ENCODE data around the gene LRCOL1.

LRCOL1 gene

DNA sequence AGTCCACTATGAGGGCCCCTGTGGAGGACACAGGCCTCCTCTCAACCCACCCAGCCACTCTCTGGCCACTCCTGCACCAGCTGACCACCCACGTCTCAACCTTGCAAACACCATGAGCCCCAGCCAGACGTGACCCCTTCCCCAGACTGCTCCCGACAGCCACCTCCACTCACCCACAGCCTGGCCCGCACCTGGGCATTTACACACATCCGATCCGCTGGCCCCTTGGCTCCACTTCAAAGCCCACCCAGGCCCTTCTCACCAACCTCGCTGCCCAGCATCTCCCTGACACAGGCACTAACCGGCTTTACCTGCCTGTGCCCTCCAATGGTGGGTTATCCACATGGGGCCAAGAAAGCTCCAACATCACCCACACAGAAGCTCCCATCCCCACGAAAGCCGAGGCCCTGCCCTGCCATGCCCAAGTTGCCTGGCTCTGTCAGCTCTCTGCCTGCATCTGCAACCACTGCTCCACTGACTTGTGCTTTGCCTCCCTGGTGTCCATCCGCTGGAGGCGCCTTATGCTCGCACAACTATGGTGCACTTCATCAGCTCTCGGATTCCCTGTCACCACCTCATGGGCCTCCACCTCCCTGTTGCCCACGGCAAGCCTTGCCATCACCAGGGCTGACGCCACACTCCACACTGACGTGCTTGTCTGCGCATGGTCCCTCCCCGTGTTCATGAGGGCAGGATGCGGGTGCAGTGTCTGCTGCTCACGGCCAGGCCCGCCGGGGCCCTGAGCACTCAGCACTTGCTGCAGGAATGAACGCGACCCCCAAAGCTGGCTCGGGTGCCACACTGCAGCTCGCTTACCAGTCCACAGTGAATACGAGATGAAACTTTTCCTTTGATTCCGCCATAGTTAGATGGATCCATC is 24.9 kb upstream of the LRCOL1 start:
- DNase-seq (ENCODE audit: low read depth): no peak

DNA sequence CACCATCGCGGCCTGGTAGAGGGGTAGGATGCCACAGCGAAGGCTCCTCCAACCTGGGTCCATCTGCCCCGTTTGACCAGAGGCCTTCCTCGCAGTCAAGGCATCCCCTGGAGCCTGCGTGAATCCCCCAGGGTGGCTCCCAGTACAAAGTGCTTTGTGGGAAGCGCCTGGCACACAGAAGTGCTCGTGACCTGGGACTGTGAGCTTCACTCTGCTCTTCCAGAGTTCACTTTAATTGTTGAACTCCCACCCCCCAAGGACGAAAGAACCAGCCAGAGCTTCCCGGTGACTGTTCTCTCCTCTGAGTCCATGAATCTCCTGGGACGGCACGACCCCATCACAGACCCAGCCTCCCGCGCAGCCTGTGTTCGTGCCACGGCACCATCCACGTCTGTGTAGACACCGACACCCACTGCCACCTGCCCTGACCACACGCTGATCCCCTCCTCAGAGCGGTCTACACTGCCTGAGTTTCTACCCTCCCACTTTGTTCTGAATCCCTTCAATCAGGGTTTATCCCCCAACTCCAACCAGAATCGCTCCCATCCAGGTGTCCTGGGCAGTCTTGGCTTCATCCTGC is 24.1 kb upstream of the LRCOL1 start:
- DNase-seq (ENCODE audit: low read depth): no peak

DNA sequence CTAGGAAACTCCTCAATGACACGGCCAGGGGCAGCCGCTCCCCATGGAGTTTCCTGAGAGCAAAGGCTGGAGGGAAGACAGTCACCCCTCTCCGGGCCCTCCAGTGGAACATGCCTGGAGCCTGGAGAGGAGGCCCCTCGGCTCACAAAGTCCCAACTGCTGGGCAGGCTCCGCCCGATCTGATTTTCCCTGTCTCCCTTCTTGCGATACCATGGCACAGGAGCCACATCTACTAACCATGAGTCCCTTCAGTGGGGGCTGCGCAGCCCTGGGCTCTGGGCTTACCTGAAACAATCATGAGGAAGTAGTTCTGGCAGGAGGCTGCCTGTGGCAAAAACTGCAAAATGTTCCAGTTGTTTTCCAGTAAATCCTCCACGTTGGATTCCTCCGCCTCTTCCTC is 23.5 kb upstream of the LRCOL1 start:
- DNase-seq (ENCODE audit: low read depth): no peak

DNA sequence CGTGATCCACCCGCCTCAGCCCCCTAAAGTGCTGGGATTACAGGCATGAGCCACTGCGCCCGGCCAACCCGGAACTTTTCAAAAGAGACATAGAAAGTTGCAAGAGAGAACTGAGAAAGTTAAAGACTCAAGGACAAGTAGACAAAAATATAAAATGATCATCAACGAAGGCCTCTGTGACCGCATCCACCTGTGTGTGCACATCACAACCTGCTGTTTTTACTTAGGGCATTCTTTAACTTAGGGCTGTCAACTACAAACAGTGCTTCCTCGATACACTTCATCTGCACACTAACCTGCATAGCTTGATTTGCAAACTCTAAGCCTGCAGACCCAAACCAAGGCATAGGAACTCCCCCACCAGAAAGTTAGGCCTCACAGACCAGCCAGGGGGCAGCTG is 23.0 kb upstream of the LRCOL1 start:
- DNase-seq (ENCODE audit: low read depth): no peak

DNA sequence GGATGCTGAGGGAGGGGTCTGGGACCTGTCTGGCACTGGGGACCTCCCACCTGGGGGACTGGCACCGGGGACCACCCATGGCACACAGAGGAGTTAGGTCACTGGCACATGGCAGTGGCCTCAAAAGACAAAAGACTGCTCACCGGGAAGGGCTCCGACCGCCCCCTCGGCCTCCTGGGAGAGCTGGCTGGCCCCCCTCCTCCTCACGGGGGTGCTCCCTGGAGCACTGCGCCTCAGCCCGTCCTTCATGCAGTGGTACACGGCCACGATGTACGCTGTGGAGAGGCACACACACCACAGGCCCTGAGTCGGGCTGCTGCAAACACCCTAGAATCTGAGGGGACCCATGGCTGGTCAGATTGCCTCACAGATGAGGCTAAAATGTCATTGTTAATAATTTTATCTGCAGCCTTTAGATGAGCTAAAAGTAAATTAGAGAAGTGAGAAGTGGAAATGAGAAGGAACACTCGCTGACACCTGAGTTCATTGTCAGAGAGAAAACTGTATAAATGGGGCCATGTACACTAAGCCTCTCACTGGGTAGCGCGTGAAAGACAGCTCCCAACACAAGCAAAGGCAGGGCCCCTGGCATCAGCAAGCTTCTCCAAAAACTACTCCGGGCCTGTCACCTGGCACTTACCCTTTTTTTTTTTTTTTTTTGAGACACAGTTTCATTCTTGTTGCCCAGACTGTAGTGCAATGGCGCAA is 22.3 kb upstream of the LRCOL1 start:
- DNase-seq (ENCODE audit: low read depth): no peak

DNA sequence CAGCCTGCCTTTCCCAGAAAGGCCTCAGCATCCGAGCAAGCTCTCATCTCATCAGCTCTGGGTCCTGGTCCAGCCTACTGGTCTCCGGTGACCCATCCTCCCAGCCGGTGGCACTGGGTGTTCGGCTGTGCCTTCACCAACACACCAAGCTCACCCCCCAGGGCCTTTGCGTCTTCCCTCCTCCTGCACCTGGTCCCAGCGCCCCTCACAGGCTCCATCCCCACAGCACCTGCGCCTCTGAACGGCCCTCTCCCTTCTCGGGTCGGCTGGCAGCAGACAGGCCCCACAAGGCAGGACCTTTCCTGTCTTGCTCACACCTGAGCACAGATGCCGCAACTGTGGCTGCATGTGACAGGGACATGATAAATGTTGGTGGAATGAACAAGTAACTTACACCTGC is 21.3 kb upstream of the LRCOL1 start:
- no peak for DNase-seq (ENCODE audit: low read depth)

DNA sequence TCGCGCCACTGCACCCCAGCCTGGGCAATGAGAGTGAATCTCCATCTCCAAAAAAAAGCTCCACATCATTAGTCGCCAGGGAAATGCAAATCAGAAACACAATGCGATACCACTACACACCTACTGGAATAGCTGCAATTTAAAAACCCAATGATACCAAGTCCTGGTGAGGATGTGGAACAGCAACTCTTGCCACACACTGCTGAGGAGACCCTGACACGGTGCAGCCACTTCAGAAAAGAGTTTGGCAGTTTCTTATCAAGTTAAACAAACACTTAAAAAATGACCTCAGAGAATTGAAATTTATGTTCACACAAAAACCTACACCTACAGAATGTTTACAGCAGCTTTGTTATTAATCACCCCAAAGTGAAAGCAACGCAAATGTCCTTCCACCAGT is 20.3 kb upstream of the LRCOL1 start:
- DNase-seq (ENCODE audit: low read depth): no peak

DNA sequence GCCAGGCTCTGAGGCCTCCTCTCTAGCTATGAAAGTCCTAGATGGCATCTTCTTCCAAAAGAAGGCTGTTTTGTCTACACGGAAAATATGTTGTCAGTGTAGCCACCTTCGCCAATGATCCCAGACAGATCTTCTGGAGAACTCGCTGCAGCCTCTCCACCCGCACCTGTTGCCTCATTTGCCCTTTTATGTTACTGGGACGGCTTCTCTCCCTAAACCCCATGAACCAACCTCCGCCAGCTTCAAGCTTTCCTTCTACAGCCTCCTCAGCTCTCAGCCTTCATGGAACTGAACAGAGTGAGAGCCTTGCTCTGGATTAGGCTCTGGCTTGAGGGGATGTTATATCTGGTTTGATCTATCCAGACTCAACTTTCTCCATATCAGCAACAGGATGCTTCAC is 18.9 kb upstream of the LRCOL1 start:
- no peak for DNase-seq (ENCODE audit: low read depth)

DNA sequence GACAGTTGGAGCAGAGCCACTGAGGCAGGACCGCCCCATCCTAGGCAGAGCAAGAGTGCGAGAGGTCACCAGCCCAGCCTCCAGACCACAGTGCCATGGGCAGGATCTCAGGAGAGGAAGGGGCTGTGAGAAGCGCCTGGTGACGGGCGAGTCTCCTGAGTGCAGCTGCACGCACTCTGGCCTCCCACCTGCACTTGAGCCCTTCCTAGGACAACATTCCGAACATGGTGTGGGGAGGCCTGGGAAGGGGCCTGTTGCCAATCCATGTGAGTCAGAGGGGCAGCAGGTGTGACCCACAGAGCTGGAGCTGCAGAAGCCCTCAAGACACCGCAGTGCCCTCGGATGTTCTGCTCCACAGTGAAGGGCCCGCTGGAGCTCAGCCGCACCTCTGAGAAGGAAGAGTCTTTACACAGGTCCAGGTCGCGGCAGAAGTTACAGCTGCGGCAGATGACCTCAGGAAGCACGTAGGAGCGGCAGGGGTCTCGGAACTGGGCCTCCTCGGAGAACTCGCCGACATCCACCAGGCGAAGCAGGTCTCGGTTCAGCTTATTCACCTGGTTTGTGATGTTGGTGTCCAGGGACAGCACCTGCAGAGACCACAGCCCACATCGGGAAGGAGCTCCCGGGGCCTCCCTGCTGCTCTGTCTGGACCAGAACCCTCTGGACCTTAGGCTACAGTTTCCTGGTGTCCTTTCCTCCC is 15.5 kb upstream of the LRCOL1 start:
- no peak for DNase-seq (ENCODE audit: low read depth)

DNA sequence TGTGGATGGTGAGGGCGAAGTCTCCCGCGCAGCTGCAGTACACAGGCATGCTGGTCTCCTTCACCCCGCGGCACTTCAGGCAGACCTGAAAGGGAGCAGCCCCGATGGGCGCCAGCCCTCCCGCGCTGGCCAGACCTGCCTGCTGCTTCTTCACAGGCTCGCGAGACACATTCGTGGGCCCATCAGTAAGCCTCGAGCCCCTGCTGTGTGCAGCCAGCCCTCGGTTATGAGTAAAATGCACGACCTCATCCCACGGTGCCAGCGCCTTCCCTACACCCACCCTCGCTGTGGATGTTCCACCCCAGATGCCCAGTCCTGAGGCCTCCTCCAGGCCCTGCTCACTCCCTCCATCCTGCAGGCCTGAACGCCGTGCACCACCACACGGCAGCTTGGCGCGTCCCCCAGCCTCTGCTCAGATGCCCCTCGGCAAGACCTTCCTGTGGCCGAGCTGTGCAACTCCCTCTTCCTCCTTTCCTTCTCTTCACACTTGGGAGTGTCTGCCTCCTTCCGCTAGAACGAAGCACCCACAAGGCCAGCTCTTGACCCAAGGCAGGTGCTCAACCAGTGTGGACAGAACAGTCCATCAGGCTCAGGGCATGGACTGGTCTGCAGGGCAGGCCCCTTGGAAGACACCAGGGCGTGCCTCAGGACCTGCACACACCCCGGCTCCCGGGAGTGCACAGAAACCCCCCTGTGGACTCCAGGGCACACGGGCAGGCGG is 14.7 kb upstream of the LRCOL1 start:
- DNase-seq (ENCODE audit: low read depth): no peak

DNA sequence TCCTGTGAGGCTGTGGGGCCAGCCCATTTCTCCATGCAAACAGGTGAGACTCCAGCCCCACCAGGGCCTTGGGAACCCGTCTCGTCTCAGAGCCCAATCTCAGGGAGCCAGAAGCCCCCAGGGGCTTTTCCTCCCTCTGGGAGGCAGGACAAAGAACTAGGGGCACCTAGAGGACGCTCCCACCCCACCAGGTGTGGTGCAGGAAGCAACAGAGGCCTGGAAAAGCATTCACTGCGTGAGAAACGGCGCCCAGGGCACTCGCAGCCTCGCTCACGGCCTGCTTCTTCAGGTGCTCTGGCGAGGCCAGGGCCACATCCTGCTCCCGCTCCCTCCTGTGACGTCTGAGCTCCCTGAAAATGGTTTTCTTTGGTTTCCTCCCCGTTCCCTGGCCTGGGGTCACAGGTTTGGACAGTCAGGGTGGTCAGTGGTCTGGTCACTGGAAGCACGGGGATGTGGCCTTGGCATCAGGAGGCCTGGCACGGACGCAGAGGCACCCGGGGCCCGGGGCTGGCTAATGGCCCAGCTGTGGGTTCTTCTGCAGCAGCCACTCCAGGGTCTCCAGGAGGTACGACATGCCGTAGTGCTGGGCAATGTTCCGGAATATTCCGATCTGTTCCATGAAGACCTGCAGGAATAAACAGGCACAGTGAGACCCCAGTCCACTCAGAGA is 13.9 kb upstream of the LRCOL1 start:
- no peak for DNase-seq (ENCODE audit: low read depth)

DNA sequence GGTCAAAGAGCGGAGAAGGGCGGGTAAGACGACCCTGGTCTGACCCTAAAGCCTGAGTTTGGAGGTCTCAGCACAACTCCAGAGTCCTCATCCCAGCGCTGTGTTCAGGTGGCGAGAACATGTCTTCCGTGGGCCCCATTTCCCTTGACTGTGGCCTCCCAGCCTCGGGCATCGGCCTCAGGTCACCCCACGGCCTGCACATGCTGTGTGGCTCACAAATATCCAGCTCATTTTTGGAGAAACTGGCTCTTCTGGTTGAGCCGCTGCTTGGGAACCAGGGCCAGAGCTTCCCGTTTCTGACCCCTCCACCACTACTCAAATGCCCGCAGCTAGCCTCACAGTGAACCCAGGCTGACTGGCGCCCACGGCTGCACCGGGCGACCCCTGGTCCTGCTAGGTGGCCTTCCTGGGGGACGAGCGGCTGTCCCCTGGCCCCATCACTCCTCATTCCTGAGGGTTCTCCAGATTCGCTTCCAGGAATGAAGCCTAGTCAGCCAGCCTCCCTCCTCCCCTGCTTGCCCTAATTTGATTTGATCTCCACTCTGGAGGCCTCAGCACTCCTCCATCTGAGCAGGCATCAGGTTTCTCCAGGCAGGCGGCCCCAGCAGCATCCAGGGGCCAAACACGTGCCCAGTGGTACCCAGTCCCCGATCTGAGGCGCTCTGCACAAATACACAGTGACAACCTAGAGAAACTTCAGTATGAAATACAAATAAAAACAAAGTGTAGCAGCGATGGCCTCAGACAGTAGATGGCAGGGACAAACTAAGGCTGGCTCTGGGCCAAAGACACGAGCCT is 12.9 kb upstream of the LRCOL1 start:
- no peak for DNase-seq (ENCODE audit: low read depth)

DNA sequence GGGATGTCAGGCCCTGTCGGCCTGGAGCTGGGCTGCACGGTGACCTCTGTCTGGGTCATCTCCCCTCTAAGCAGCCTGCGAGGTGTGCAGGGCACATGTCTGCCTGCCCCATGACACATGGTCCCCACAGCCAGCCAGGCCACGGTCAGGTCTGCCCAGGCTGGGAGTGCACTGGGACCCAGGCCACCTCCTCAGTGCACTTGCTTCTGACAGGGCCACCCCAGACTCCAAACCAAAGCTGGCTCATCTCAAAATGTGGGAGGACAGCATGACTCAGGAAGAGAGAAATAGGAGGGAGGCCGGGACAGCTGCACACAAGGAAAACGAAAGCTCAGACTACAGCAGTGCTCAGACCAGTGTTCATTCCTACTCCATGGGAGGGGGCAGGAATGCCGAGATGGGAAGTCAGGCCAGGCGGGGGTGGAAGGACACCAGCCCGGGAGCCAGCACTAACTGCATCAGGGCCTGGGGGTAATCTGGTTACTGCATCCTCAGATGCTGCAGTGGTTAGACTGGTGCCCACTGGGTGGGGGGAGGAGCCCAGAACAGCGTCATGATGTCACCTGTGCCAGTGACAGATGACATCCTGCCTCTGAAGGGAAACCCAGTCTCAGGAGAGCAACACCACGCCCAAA is 12.2 kb upstream of the LRCOL1 start:
- no peak for DNase-seq (ENCODE audit: low read depth)

DNA sequence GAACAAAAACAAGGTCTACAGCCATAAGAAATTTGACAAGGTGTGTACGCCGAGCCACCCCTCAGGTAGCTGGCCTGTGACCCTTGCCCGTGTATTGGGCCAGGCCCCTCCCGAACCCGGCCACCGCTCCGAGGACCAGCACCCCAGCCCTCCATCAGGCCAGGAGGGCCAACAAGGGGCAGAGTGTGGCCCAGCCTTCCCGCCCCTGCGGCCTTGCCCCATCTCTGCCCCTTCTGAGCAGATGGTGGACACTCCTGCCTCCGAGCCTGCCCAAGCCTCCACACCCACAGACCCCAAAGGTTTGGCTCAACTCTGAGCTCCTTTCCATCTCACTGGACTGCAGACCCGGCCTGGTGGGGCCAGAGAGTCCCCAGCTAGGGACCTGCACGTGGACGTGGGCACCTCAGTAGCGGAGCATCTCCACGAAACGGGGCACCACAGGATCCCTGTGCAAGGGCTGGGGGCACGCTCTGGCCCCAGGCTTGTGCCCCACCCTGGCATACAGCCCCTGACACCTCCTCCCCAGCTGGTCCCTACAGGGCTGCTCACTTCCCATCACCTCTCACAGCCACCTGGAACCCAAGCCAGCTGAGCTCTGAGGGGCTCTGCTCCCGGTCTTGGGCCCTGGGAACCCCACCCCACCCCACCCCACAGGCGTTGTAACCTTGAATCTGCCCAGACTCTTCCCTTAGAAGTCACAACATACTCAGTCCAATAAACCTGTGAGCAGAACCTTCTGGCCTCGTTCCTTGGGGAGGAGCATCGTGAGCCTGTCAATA is 11.5 kb upstream of the LRCOL1 start:
- no peak for DNase-seq (ENCODE audit: low read depth)

DNA sequence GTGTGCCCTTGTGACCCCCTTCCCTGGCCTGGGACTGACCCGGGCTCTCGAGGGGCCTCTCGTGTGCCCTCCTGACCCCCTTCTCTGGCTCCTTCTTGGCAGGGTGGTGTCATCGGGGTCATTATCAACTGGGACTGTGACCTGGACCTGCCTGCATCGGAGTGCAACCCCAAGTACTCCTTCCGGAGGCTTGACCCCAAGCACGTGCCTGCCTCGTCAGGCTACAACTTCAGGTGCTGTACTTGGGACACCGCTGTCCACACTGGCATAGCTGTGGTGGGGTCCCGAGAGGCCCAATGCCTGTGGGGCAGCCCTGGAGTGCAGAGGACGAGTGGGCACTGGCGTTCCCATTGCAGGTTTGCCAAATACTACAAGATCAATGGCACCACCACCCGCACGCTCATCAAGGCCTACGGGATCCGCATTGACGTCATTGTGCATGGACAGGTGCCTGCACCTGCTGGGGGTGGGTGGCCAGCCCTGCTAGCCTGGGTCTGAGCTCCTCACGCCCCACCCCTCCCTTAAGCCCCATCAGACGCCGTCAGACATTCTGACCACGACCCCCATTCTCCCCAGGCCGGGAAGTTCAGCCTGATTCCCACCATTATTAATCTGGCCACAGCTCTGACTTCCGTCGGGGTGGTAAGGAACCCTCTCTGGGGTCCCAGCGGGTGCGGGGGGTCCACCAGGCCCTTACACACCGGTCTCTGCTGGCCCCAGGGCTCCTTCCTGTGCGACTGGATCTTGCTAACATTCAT is 10.7 kb upstream of the LRCOL1 start:
- no peak for DNase-seq (ENCODE audit: low read depth)

DNA sequence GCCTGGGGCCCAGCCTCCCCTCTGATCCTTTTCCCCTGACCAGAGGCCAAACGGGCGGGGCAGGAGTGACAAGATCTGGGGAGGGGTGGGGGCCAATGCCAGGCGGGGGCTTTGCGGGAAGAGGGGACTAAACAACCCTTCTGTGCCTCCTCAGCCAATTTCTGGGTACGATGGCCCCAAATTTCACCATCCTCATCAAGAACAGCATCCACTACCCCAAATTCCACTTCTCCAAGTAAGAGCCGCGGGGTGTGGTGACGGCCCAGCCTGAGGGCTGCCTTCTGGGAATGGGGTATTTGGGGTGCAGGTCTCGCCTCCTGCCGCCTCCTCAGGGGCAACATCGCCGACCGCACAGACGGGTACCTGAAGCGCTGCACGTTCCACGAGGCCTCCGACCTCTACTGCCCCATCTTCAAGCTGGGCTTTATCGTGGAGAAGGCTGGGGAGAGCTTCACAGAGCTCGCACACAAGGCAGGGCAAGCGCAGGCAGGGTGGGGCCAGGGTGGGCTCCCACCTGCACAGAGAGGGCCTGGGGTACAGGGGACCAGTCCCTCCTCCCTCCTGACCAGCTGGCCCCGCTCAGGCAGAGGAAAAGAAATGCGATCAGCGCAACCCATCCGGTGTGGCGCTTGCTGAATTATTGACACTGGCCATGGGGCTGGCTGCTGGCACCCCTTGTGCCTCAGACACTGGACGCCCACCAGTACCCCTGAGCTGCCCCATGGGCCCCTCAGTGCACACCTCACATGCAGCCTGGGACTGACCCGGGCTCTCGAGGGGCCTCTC is 9.9 kb upstream of the LRCOL1 start:
- DNase-seq (ENCODE audit: low read depth): no peak

DNA sequence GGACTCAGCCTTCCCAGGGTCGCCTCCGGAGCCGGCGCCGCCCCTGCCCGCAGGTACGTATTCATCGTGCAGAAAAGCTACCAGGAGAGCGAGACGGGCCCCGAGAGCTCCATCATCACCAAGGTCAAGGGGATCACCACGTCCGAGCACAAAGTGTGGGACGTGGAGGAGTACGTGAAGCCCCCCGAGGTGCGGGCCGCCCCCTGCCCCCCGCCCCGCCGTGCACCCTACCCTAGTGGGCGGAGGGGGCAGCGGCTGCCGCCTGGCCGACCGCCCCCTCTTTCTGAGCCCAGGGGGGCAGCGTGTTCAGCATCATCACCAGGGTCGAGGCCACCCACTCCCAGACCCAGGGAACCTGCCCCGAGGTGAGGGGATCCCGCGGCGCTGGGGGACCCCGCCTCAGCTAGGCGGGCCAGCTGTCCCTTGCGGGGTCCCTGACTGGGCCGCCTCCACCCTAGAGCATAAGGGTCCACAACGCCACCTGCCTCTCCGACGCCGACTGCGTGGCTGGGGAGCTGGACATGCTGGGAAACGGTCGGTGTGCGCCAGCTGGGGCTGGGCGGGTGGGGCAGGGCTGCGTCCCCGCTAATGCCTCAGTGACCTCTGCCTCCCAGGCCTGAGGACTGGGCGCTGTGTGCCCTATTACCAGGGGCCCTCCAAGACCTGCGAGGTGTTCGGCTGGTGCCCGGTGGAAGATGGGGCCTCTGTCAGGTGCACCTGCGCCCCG is 9.2 kb upstream of the LRCOL1 start:
- DNase-seq (ENCODE audit: low read depth): no peak

Data from stimulated activated CD8-positive, alpha-beta memory T cell treated with anti-CD3 and anti-CD28 coated beads, Interleukin-12 subunit alpha, Interleukin-12 subunit beta, amount 100 ng/mL, for 1 hour (primary cell).